ENCODE results near the gene TOGARAM2. TPM values are rescaled to one million over a fixed set of nuclear protein-coding genes. Genes with fewer than 3 reads are reported as not detected.

The TOGARAM2 gene
- total RNA-seq, 1 donor from 2014 or later, result 51.9 TPM

DNA sequence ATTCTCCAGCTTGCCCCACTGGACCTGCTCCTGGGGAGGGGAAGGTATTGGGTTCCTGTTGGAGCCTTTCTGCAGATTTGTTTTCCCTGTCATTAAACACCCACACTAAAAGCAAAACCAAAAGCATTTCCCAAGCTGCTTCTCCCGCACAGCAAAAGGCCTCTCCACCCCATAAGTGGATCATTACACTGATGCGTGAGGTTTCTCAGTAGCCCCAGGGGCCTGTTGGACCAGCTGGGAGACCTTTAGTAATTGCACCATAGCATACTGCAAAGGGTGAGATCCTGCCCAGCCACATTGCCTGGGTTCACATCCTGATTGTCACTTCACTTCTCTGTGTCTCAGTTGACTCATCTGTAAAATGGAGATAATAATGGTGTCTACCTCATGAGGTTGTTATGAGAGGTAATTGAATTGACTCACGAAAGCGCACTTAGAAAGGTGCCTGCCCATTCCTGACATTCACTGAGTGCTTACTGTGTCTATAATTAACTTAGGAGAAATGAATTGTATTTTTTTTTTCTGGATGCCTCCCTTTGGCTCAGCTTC lies 43.9 kb downstream of the TOGARAM2 start:
- no peak for DNase-seq
- Histone ChIP-seq H3K4me3 (no peak overlapping the region), H3K9me3 (replicated peaks) (no peaks in the 10 kb centered on the region), H3K36me3 (peaks cover 28% of the 10 kb centered on the region), H3K4me1 (peaks cover 51% of the 10 kb centered on the region), H3K27ac (replicated peaks) (peak overlapping the region; percentile 8), H3K27me3 (ENCODE audit: low read depth) (no peaks in the 10 kb centered on the region)
- TF ChIP-seq, protein P1, sequence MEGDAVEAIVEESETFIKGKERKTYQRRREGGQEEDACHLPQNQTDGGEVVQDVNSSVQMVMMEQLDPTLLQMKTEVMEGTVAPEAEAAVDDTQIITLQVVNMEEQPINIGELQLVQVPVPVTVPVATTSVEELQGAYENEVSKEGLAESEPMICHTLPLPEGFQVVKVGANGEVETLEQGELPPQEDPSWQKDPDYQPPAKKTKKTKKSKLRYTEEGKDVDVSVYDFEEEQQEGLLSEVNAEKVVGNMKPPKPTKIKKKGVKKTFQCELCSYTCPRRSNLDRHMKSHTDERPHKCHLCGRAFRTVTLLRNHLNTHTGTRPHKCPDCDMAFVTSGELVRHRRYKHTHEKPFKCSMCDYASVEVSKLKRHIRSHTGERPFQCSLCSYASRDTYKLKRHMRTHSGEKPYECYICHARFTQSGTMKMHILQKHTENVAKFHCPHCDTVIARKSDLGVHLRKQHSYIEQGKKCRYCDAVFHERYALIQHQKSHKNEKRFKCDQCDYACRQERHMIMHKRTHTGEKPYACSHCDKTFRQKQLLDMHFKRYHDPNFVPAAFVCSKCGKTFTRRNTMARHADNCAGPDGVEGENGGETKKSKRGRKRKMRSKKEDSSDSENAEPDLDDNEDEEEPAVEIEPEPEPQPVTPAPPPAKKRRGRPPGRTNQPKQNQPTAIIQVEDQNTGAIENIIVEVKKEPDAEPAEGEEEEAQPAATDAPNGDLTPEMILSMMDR (IDR thresholded peaks at IDR 0.05; ENCODE audit: borderline replicate concordance), result no peak
- intact Hi-C loops (cut with micrococcal nuclease), result no loop called here

DNA sequence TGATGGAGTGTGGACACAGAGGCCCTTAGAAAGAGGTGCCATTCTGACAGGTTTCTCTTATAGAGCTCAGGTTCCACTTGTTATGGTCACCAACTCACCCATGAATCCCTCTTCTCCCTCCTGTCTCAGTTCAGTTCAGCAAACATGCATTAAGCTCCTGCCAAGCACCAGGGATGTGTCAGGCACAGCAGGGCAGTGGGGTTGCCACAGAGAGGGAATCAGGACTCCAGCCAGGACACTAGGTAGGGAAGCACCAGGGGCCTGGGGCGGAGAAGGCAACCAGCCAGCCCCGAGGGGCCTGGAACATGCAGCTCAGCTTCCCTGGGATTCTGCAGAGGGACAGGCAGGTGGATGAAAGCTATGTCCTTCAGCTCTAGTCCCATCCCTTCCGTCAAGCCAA lies 44.6 kb downstream of the TOGARAM2 start:
- no peaks in the 10 kb centered on the region for H3K9me3 ChIP-seq (replicated peaks)
- peaks cover 44% of the 10 kb centered on the region for H3K4me1 ChIP-seq
- no peak overlapping the region for H3K4me3 ChIP-seq
- DNase-seq, result no peak
- H3K36me3 ChIP-seq, result peaks cover 30% of the 10 kb centered on the region
- no peak overlapping the region for H3K27ac ChIP-seq (replicated peaks)
- H3K27me3 ChIP-seq (ENCODE audit: low read depth), result no peaks in the 10 kb centered on the region
- intact Hi-C loops (cut with micrococcal nuclease), result no loop called here
- TF ChIP-seq, protein P1 (IDR thresholded peaks at IDR 0.05; ENCODE audit: borderline replicate concordance), result no peak

DNA sequence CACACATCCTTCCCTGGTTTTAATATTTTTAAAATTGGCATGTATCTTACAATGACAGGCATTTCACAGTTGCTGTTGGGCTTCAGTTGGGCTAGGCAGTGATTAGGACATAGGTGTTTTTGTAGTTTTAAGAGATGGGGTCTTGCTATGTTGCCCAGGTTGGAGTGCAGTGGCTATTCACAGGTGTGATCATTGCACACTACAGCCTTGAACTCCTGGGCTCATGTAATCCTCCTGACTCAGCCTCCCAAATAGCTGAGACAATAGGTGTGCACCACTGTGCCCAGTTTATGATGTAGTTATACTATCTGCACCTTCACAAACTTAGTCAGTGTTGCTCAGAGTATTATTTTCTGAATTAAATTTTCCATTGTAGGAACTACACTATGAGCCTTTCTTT lies 49.9 kb downstream of the TOGARAM2 start:
- no peak overlapping the region for H3K4me3 ChIP-seq
- no peaks in the 10 kb centered on the region for H3K27me3 ChIP-seq (ENCODE audit: low read depth)
- intact Hi-C loops (cut with micrococcal nuclease), result no loop called here
- peaks cover 13% of the 10 kb centered on the region for H3K4me1 ChIP-seq
- DNase-seq, result no peak
- H3K36me3 ChIP-seq, result peaks cover 73% of the 10 kb centered on the region
- TF ChIP-seq, protein P1 (IDR thresholded peaks at IDR 0.05; ENCODE audit: borderline replicate concordance), result no peak
- H3K27ac ChIP-seq (replicated peaks), result no peak overlapping the region
- H3K9me3 ChIP-seq (replicated peaks), result no peaks in the 10 kb centered on the region

DNA sequence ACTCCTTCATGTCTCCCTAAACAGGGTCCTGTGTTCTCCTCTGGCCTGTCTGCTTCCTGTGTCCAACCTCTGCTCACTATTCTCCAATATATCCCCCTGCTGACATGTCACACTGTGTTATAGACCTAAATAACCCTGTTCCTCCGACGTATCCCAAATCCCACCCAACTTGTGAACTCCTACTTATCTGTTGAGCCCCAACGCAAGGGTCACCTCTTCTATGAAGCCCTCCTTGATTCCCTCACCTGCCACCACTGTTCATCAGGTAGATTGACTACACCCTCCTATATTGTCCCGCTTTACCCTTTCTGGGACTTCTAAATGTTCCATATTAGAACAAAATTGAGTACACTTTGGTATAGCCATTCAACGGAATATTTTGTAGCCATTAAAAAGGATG lies 51.1 kb downstream of the TOGARAM2 start:
- TF ChIP-seq, protein P1 (IDR thresholded peaks at IDR 0.05; ENCODE audit: borderline replicate concordance), result no peak
- Histone ChIP-seq H3K36me3 (peaks cover 75% of the 10 kb centered on the region), H3K4me3 (no peak overlapping the region), H3K9me3 (replicated peaks) (no peaks in the 10 kb centered on the region), H3K27ac (replicated peaks) (no peak overlapping the region), H3K4me1 (peaks cover 20% of the 10 kb centered on the region), H3K27me3 (ENCODE audit: low read depth) (no peaks in the 10 kb centered on the region)
- intact Hi-C loops (cut with micrococcal nuclease), result no loop called here
- no peak for DNase-seq

DNA sequence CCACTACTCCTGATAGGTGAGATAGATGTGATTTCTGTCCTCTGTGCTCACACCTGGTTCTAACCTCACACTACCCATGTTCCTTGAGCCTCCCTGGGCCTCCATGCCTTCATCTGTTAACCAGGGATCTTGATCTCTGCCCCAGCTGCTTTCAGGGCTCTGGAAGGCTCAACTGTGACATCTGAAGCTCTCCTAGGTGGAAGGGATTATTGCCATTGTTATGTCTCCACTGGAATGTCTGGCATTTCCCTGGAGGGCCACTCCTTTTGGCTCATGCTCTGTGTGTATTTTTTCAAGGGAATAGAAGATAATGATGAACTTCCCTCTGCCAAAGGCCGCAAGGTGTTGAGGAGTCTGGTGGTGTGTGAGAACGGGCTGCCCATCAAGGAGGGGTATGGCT lies 52.1 kb downstream of the TOGARAM2 start:
- H3K9me3 ChIP-seq (replicated peaks), result no peaks in the 10 kb centered on the region
- TF ChIP-seq, protein P1 (IDR thresholded peaks at IDR 0.05; ENCODE audit: borderline replicate concordance), result no peak
- no peak for DNase-seq
- H3K27ac ChIP-seq (replicated peaks), result no peak overlapping the region
- H3K36me3 ChIP-seq, result peaks cover 74% of the 10 kb centered on the region
- H3K4me3 ChIP-seq, result no peak overlapping the region
- no peaks in the 10 kb centered on the region for H3K27me3 ChIP-seq (ENCODE audit: low read depth)
- intact Hi-C loops (cut with micrococcal nuclease), result no loop called here
- H3K4me1 ChIP-seq, result peaks cover 29% of the 10 kb centered on the region
